Activated B cell treated with CpG ODN at 0.5 μM for 24 hours (primary cell): ENCODE results near the gene ORAI2. TPM values are rescaled to one million over a fixed set of nuclear protein-coding genes. Genes with fewer than 3 reads are reported as not detected.

Experiments
- ATAC-seq: fragments of 200-7000 bp; cut with Tn5 transposase; one replicate; pipeline ENCODE4 v1.10.0; 2021; ENCODE audit warnings: low read depth, mild to moderate bottlenecking, moderate library complexity
- CTCF ChIA-PET: fragments of 350-600 bp; sonication (Branson Sonifier 250); formaldehyde crosslinking; loops from one replicate; lab custom pipeline; 2021; ENCODE audit warnings: antibody characterized with exemption; lab: Charles Lee
- POLR2A ChIA-PET: fragments of 350-600 bp; sonication (Branson Sonifier 250); formaldehyde crosslinking; loops from one replicate; lab custom pipeline; 2021; ENCODE audit warnings: antibody characterized with exemption; lab: Charles Lee
- DNase-seq: peaks from one replicate; pipeline ENCODE4 v3.0.0; 2022
- H3K27ac Mint-ChIP-seq: one replicate; pipeline ENCODE4 v1.8.0; 2020; ENCODE audit warnings: mixed read lengths
- H3K27me3 Mint-ChIP-seq: one replicate; pipeline ENCODE4 v1.8.0; 2021; ENCODE audit warnings: mixed read lengths
- H3K36me3 Mint-ChIP-seq: one replicate; pipeline ENCODE4 v1.8.0; 2021; ENCODE audit warnings: low read depth, mixed read lengths
- H3K4me1 Mint-ChIP-seq: one replicate; pipeline ENCODE4 v1.8.0; 2021; ENCODE audit warnings: mixed read lengths
- H3K4me3 Mint-ChIP-seq: one replicate; pipeline ENCODE4 v1.8.0; 2020; ENCODE audit warnings: mild to moderate bottlenecking, mixed read lengths
- H3K9me3 Mint-ChIP-seq: one replicate; pipeline ENCODE4 v1.8.0; 2020; ENCODE audit warnings: mixed read lengths
- intact Hi-C: fragments of 100-400 bp; cut with micrococcal nuclease; formaldehyde crosslinking; loops from one replicate; pipeline ENCODE4 v1.15.1; 2024
- total RNA-seq: library from RNA; stranded (reverse); gene quantifications from 2 replicates; pipeline ENCODE4 v1.2.3, GENCODE V29; 2022
- TF ChIP-seq, protein P1 (sequence below): fragments of 200-600 bp; IDR thresholded peaks from one replicate; pipeline ENCODE4 v1.8.0; 2022; ENCODE audit warnings: antibody characterized with exemption, mild to moderate bottlenecking

ORAI2 gene
- total RNA-seq, 1 donor from 2014 or later, result 184 TPM

DNA sequence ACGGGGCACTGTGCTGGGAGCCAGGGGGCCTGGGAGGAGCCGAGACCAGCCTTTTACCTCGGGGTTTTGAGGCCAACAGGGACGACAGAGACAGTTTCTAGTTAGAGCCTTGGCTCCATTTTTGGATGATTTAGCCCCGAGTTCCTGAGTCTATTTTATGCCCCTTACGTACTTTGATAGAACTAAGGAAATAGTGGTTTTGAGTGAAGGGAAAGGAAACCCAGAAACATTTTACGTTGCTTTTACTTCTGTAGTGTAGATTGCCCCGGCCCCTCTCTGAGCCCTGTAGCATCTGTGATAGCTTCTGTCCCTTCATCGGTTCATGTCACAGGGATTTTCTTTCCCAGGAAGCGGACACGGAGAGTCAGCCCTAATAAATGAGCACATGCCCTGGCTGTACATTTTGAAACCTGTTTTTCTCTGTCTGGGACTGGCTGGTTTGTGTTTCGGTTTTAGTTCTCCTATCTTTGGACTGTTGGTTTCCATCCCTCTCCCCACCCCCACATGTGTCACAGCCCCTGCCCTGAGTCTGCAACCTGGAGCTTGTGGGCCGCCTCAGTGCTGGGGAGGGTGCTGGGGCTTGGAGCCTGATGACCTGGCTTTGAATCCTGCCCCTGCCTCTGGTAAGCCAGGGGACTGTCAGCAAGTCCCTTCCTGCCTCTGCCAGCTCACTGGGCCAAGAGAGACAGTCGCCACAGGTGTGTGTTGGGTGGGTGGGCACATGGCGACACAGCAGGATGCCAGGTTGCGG, 6.9 kb upstream of the ORAI2 start:
- TF ChIP-seq, protein P1, sequence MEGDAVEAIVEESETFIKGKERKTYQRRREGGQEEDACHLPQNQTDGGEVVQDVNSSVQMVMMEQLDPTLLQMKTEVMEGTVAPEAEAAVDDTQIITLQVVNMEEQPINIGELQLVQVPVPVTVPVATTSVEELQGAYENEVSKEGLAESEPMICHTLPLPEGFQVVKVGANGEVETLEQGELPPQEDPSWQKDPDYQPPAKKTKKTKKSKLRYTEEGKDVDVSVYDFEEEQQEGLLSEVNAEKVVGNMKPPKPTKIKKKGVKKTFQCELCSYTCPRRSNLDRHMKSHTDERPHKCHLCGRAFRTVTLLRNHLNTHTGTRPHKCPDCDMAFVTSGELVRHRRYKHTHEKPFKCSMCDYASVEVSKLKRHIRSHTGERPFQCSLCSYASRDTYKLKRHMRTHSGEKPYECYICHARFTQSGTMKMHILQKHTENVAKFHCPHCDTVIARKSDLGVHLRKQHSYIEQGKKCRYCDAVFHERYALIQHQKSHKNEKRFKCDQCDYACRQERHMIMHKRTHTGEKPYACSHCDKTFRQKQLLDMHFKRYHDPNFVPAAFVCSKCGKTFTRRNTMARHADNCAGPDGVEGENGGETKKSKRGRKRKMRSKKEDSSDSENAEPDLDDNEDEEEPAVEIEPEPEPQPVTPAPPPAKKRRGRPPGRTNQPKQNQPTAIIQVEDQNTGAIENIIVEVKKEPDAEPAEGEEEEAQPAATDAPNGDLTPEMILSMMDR, result no peak
- no peaks in the 10 kb centered on the region for H3K9me3 Mint-ChIP-seq
- intact Hi-C loops, result loop anchor here (1.0 kb wide), 4 partner anchors 8 to 30 kb away; partner anchors contain the start of gene PRKRIP1
- H3K4me1 Mint-ChIP-seq, result peaks cover 95% of the 10 kb centered on the region
- peak overlapping the region; percentile 76 for H3K4me3 Mint-ChIP-seq
- peak overlapping the region; percentile 100 for H3K27ac Mint-ChIP-seq
- peak; percentile 62 for DNase-seq
- ChIA-PET CTCF (interaction anchor here (1.6 to 2.9 kb wide), 8 partner anchors 11 to 24 kb away, joined by 4 to 16 read pairs (median 12); no protein-coding TSS in a partner anchor), POLR2A (interaction anchor here (0.8 to 32.9 kb wide), 13 partner anchors 8 to 139 kb away, joined by 3 to 886 read pairs (median 13); partner anchors contain the start of genes ALKBH4, LRWD1, ORAI2 and PRKRIP1)
- H3K36me3 Mint-ChIP-seq, result peaks cover 9% of the 10 kb centered on the region
- ATAC-seq, result peak; percentile 68
- no peaks in the 10 kb centered on the region for H3K27me3 Mint-ChIP-seq

DNA sequence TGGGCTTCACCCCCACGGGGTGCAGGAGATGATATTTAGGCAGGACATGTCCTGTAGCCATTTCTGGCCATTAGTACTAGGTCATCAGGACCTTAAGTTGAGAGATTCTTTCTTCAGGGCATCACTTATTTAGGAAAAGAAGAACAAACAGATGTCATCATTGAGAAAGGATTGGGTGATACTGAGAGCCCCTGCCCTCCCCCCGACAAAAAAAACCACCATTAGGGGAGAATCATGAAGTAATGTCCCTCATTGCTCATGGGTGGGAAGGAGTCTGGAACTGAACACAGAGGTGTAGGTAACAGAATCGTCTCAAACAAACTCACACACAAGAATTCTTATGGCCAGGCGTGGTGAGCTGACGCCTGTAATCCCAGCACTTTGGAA, 6.4 kb upstream of the ORAI2 start:
- H3K4me3 Mint-ChIP-seq, result peak overlapping the region; percentile 76
- POLR2A ChIA-PET, result interaction anchor here (0.8 to 32.9 kb wide), 11 partner anchors 7 to 139 kb away, joined by 3 to 886 read pairs (median 20); partner anchors contain the start of genes ALKBH4, LRWD1, ORAI2 and PRKRIP1
- H3K36me3 Mint-ChIP-seq, result peaks cover 8% of the 10 kb centered on the region
- H3K27me3 Mint-ChIP-seq, result no peaks in the 10 kb centered on the region
- peaks cover 95% of the 10 kb centered on the region for H3K4me1 Mint-ChIP-seq
- no peaks in the 10 kb centered on the region for H3K9me3 Mint-ChIP-seq
- CTCF ChIA-PET, result interaction anchor here (1.6 to 2.9 kb wide), 7 partner anchors 11 to 23 kb away, joined by 4 to 16 read pairs (median 11); no protein-coding TSS in a partner anchor
- DNase-seq (no peak), ATAC-seq (no peak)
- intact Hi-C loops, result no loop called here
- TF ChIP-seq, protein P1, result no peak
- H3K27ac Mint-ChIP-seq, result peak overlapping the region; percentile 100

DNA sequence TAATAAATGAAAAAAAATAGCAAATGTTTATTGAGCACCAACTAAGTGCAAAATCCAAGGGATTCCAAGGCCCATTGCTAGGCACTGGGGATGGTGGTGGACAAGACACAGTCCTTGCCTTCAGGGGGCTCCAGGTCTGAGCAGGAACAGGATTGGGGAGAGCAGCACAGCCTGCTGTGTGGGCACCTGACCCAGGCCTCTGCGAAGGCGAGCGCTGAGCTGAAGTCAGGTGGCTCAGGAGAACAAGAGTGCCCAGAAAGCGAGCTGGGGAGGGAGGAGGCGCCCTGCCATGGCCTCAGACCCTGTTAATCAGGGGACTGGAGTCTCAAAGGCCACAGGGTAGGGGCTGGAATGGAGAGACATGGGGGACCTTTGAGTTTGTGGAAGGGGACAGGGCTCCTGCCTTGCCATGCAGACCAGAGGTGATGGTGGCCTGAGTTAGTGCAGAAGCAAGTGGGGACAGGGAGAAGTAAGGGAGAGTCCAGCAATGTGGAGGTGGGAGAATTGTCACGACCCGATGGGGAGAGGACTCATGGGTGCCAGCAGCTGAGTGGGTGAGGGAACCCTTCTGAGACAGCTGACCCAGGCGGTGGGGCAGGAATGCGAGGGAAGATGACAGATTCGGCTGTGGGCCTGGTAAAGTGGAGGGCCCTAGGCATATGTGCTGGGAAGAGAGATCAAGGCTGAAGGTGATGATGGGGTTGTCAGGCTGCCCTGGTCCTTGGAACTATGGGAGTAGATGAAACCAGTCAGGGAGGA, 4.1 kb upstream of the ORAI2 start:
- no peak for DNase-seq
- Mint-ChIP-seq H3K36me3 (peaks cover 5% of the 10 kb centered on the region), H3K27me3 (no peaks in the 10 kb centered on the region), H3K9me3 (no peaks in the 10 kb centered on the region), H3K4me1 (peaks cover 87% of the 10 kb centered on the region), H3K27ac (peak overlapping the region; percentile 100), H3K4me3 (peak overlapping the region; percentile 1)
- intact Hi-C loops, result no loop called here
- POLR2A ChIA-PET, result interaction anchor here (0.5 to 32.9 kb wide), 3 partner anchors 16 to 37 kb away, joined by 6 to 886 read pairs (median 226); no protein-coding TSS in a partner anchor
- no peak for ATAC-seq
- TF ChIP-seq, protein P1, result no peak
- CTCF ChIA-PET, result no interaction called here

DNA sequence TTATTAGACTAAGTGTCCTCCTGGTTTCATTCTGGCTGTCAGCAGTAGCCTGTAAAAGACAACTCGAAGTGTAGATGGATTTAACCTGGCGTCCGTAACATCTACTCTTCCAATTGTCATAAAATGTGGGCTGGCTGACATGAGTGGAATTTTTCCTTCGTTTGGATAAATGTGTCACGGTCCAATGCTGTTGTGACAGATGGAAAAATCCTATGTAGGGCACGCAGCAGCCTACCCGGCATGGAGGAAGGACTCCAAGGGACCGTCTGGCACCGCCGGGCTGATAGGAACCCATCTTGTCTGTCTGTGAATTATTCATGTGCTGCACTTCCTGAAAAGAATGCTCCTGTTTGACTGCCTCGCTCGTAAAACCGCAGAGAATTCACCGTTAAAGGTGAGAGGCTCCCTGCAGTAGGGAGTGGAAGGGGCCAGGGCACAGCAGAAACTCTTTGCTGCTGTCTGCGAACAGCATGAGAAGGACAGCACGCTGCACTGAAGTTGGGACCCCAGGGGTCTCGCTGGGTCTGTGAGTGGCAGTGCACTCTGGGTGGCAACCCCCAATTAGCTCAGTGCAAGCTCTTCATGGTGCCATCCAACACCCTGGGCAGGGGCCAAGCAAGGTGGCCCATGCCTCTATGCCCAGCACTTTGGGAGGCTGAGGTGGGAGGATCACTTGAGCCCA, 1.6 kb upstream of the ORAI2 start:
- ATAC-seq, result peak; percentile 40
- CTCF ChIA-PET, result interaction anchor here (0.8 to 2.3 kb wide), 3 partner anchors 16 to 27 kb away, joined by 7 to 9 read pairs (median 7); no protein-coding TSS in a partner anchor
- peaks cover 87% of the 10 kb centered on the region for H3K4me1 Mint-ChIP-seq

More for the DNA sequence above, 1.6 kb upstream of the ORAI2 start:
- Mint-ChIP-seq H3K9me3 (no peaks in the 10 kb centered on the region), H3K27me3 (no peaks in the 10 kb centered on the region), H3K4me3 (peak overlapping the region; percentile 79), H3K27ac (peak overlapping the region; percentile 100), H3K36me3 (peaks cover 17% of the 10 kb centered on the region)
- TF ChIP-seq, protein P1, result no peak
- intact Hi-C loops, result loop anchor here (2.0 kb wide), 1 partner anchor 33 kb away; the partner anchor contains the start of genes ALKBH4 and LRWD1
- peak; percentile 46 for DNase-seq
- POLR2A ChIA-PET, result interaction anchor here (0.6 to 32.9 kb wide), 5 partner anchors 13 to 39 kb away, joined by 8 to 886 read pairs (median 12); partner anchors contain the start of gene PRKRIP1
